C1 segment of cervical spinal cord (tissue), 14 donors: Measurements from ENCODE around the gene LAMA4.

Experiments
- DNase-seq, 14 donors: peaks; one replicate each; lab custom pipeline; 2025; lab: John Stamatoyannopoulos, UW

The LAMA4 gene, protein sequence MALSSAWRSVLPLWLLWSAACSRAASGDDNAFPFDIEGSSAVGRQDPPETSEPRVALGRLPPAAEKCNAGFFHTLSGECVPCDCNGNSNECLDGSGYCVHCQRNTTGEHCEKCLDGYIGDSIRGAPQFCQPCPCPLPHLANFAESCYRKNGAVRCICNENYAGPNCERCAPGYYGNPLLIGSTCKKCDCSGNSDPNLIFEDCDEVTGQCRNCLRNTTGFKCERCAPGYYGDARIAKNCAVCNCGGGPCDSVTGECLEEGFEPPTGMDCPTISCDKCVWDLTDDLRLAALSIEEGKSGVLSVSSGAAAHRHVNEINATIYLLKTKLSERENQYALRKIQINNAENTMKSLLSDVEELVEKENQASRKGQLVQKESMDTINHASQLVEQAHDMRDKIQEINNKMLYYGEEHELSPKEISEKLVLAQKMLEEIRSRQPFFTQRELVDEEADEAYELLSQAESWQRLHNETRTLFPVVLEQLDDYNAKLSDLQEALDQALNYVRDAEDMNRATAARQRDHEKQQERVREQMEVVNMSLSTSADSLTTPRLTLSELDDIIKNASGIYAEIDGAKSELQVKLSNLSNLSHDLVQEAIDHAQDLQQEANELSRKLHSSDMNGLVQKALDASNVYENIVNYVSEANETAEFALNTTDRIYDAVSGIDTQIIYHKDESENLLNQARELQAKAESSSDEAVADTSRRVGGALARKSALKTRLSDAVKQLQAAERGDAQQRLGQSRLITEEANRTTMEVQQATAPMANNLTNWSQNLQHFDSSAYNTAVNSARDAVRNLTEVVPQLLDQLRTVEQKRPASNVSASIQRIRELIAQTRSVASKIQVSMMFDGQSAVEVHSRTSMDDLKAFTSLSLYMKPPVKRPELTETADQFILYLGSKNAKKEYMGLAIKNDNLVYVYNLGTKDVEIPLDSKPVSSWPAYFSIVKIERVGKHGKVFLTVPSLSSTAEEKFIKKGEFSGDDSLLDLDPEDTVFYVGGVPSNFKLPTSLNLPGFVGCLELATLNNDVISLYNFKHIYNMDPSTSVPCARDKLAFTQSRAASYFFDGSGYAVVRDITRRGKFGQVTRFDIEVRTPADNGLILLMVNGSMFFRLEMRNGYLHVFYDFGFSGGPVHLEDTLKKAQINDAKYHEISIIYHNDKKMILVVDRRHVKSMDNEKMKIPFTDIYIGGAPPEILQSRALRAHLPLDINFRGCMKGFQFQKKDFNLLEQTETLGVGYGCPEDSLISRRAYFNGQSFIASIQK (N-terminal part only)

GRCh38 chr6:112253841-112254816, at the start of gene LAMA4:
Gene LAMA4, minus strand, starts transcription at chr6:112254567. Its CDS starts 417 bp downstream, at chr6:112254150.
- DNase-seq = peak in 9 of 14 donors; percentile 17 to 58 (median 40)

GRCh38 chr6:112302142-112302705, 47.9 kb upstream of the LAMA4 start:
- DNase-seq = no peak

GRCh38 chr6:112300896-112301295, 46.5 kb upstream of the LAMA4 start:
- DNase-seq = no peak

GRCh38 chr6:112298816-112299281, 44.5 kb upstream of the LAMA4 start:
- DNase-seq = no peak

DNA sequence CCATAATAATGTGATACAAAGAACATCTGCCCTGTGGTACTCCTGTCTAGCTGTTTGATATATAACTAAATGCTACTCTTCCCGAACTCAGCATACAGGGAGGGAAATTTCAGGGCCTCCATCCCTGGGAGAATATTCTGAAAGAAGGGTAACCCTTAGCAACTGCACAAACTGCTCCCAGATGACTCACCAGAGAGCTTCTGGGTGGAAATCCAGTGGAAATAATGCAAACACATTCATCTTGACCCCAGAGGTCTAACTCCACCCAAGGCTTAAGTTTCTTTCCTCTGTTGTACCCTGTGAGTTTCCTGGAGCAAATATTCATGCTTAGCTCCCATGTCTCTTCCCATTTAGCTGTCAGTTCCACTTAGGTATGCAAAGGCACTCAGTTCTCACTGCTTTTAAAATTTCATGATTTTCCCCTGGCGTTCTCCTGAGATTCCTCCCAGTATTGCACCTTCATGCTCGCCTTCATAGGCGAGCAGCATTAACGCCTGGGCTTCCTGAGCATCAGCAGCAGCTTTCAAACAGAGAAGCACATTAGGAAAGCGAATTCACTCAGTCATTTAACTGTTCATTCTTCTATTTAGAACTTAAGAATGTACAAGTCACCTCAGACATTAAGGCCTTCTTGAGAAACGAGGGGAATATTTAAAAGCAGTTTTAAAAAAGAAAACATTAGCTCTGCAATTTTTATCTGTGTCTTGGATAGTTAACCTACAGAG, 43.8 kb upstream of the LAMA4 start:
- no peak for DNase-seq

- no peak for DNase-seq
These were observed 42.3 kb upstream of the LAMA4 start for GRCh38 chr6:112296694-112297093.

- DNase-seq = no peak
These were observed 41.8 kb upstream of the LAMA4 start for GRCh38 chr6:112296122-112296521.

- DNase-seq = no peak
These were observed 36.9 kb upstream of the LAMA4 start for GRCh38 chr6:112291161-112291762.

- peak in 6 of 14 donors; percentile 3 to 26 (median 8) for DNase-seq
These were observed 34.7 kb upstream of the LAMA4 start for GRCh38 chr6:112289038-112289566.

DNA sequence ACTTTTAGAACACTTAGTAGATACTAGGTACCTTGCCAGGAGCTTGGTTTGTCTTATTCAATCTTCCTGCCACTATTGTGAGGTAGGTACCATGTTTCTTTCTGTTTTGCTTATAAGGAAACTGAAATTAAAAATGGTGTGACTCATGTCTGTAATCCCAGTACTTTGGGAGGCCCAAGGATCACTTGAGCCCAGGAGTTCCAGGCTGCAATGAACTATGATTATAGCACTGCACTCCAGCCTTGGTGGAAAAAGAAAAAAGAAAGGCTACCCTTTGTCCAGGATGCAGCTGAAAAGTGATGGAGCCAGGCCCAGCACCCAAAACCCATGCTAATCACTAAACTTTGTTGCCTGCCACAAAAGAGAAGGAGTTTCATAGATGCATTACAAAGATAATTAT, 34.1 kb upstream of the LAMA4 start:
- DNase-seq = no peak

DNA sequence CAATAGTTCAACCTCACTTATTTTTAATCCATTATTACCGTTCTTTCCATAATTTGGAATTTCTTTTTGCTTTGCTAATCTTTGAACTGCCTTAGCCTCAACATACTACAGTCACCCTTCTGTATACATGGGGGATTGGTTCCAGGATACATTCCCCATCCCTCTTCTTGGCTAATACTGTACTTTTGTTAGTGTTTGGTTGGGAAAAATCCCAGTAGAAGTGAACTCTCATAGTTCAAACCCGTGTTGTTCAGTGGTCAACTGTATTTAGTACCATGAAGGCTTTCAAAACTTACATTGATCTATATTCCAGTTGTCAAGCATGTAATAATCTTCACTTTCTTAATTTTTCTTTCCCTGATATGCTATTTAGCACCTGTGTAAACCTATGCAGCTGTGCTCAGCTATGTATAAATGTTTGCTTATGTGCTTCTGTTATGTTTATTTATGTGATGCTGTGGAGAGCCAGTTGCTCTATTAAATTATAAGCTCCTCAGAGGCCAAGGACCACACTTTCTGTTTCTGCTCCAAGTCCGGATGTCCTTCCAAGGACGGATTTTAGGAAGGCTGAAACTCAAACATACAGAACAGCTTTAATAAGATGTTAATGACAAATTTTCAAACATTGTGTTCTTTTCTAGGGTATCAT, 33.3 kb upstream of the LAMA4 start:
- no peak for DNase-seq

- DNase-seq = no peak
These were observed 32.3 kb upstream of the LAMA4 start for GRCh38 chr6:112286500-112287144.

DNA sequence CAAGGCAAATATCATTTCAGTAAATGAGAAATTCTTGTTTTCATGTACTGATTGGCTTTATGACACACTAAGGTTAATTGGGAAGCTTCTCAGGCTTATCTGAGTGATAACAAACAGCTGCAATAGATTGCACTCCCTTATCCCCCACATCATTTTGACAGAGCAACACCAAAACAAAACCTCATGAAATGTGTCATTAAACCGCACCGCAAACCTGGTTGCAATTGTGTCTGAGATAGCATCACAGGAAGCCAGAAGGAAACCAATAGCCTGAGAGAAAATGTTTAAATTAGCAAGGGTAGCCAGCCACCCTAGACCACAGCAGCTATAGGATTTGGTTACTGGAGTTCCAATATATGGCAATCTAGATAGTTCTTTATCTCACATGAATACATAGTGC, 31.6 kb upstream of the LAMA4 start:
- no peak for DNase-seq

DNA sequence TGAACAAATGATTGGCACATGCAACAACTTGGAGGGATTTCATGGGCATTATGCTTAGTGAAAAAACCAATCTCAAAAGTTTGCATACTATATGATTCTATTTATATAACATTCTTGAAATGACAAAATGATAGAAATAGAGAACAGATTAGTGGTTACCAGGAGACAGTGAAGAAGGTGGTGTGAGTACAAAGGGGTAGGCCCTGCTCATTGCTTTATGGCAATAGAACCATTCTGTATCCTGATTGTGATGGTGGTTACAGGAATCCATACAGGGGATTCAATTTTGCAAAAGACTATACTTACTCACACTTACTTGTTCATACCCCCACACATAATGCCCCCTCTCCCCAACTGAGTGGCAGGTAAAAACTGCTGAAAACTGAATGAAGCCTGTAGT, 30.2 kb upstream of the LAMA4 start:
- DNase-seq = no peak

GRCh38 chr6:112283621-112284020, 29.3 kb upstream of the LAMA4 start:
- DNase-seq = no peak

GRCh38 chr6:112281821-112282615, 27.7 kb upstream of the LAMA4 start:
- peak in 2 of 14 donors; percentile 1 to 18 for DNase-seq
